ENCODE data around the gene C16orf87. TPM values are rescaled to one million over a fixed set of nuclear protein-coding genes. Genes with fewer than 3 reads are reported as not detected.

Gene C16orf87
- total RNA-seq, 1 experiment from 2014 or later, result 22.5 TPM

- no peak for TF ChIP-seq E2F1 (CRISPR knock-in tag; IDR thresholded peaks at IDR 0.05)
- no peak for TF ChIP-seq GABPB1 (CRISPR knock-in tag; IDR thresholded peaks at IDR 0.05)
- TF ChIP-seq SMAD3 (CRISPR knock-in tag; IDR thresholded peaks at IDR 0.05; ENCODE audit: borderline replicate concordance), result no peak
- no peak for TF ChIP-seq ZNF396 (CRISPR knock-in tag; IDR thresholded peaks at IDR 0.05; ENCODE audit: borderline replicate concordance)
- no peak for TF ChIP-seq ZNF138 (CRISPR knock-in tag; conservative IDR thresholded peaks at IDR 0.05)
- no peak for TF ChIP-seq ELF4 (CRISPR knock-in tag; IDR thresholded peaks at IDR 0.05; ENCODE audit: low read depth)
- no peak for TF ChIP-seq CDX4 (CRISPR knock-in tag; IDR thresholded peaks at IDR 0.05; ENCODE audit: borderline replicate concordance)
- no peak for TF ChIP-seq IRF1 (CRISPR knock-in tag; IDR thresholded peaks at IDR 0.05)
- TF ChIP-seq ZMAT4 (CRISPR knock-in tag; IDR thresholded peaks at IDR 0.05), result no peak
- no peak for TF ChIP-seq CTCF (IDR thresholded peaks at IDR 0.05)
- no peak for TF ChIP-seq CREB1 (CRISPR knock-in tag; IDR thresholded peaks at IDR 0.05)
- no peak for TF ChIP-seq ATF6 (CRISPR knock-in tag; IDR thresholded peaks at IDR 0.05)
- no peak for TF ChIP-seq HMGXB4 (CRISPR knock-in tag; IDR thresholded peaks at IDR 0.05)
These were observed 2.0 kb downstream of the C16orf87 start (continued) for GRCh38 chr16:46828943-46829342.

- POLR2A ChIA-PET, result no interaction called here
These were observed 2.7 kb downstream of the C16orf87 start for GRCh38 chr16:46828292-46828691.

More at GRCh38 chr16:46828292-46828691, 2.7 kb downstream of the C16orf87 start:
- Mint-ChIP-seq H3K27me3 (ENCODE audit: low read depth) (peaks cover 2% of the 10 kb centered on the region), H3K9me3 (no peaks in the 10 kb centered on the region), H3K4me1 (peaks cover 32% of the 10 kb centered on the region), H3K27ac (no peak overlapping the region), H3K36me3 (peaks cover 4% of the 10 kb centered on the region), H3K4me3 (peak overlapping the region; percentile 16; the same call in 1 of the 2 replicates)
- no peak for ATAC-seq
- CTCF ChIA-PET, result interaction anchor here (0.7 to 1.1 kb wide), 3 partner anchors 26 to 155 kb away, joined by 3 to 4 read pairs (median 3); no protein-coding TSS in a partner anchor
- no peak for DNase-seq (ENCODE audit: low spot score)
- TF ChIP-seq ARID4B (CRISPR knock-in tag; IDR thresholded peaks at IDR 0.05; ENCODE audit: borderline replicate concordance) (no peak), NFATC4 (CRISPR knock-in tag; IDR thresholded peaks at IDR 0.05) (no peak), E2F1 (CRISPR knock-in tag; IDR thresholded peaks at IDR 0.05) (no peak), CTCF (IDR thresholded peaks at IDR 0.05) (no peak)
